ENCODE data around the gene FANCE.

FANCE gene

GRCh38 chr6:35483893-35484645 is 31.9 kb downstream of the FANCE start:
- DNase-seq (ENCODE audit: low read depth in 2 of 2, low spot score in 1 of 2) = no peak

- DNase-seq (ENCODE audit: low read depth in 2 of 2, low spot score in 1 of 2) = no peak
Observed at GRCh38 chr6:35484921-35485392, 32.8 kb downstream of the FANCE start.

GRCh38 chr6:35485402-35485877 is 33.3 kb downstream of the FANCE start:
- DNase-seq (ENCODE audit: low read depth in 2 of 2, low spot score in 1 of 2) = no peak

GRCh38 chr6:35486005-35486925 is 34.1 kb downstream of the FANCE start:
- no peak for DNase-seq (ENCODE audit: low read depth in 2 of 2, low spot score in 1 of 2)

GRCh38 chr6:35487658-35488516 is 35.7 kb downstream of the FANCE start:
- DNase-seq (ENCODE audit: low read depth in 2 of 2, low spot score in 1 of 2) = no peak

GRCh38 chr6:35488517-35488862 is 36.4 kb downstream of the FANCE start:
- no peak for DNase-seq (ENCODE audit: low read depth in 2 of 2, low spot score in 1 of 2)

GRCh38 chr6:35489066-35489465 is 36.9 kb downstream of the FANCE start:
- no peak for DNase-seq (ENCODE audit: low read depth in 2 of 2, low spot score in 1 of 2)

- DNase-seq (ENCODE audit: low read depth in 2 of 2, low spot score in 1 of 2) = no peak
Observed at GRCh38 chr6:35489995-35490791, 38.1 kb downstream of the FANCE start.

GRCh38 chr6:35490821-35491557 is 38.9 kb downstream of the FANCE start:
- no peak for DNase-seq (ENCODE audit: low read depth in 2 of 2, low spot score in 1 of 2)

GRCh38 chr6:35491558-35492257 is 39.6 kb downstream of the FANCE start:
- no peak for DNase-seq (ENCODE audit: low read depth in 2 of 2, low spot score in 1 of 2)

- no peak for DNase-seq (ENCODE audit: low read depth in 2 of 2, low spot score in 1 of 2)
Observed at GRCh38 chr6:35492258-35492973, 40.3 kb downstream of the FANCE start.

- DNase-seq (ENCODE audit: low read depth in 2 of 2, low spot score in 1 of 2) = no peak
Observed at GRCh38 chr6:35492974-35493284, 40.8 kb downstream of the FANCE start.

- DNase-seq (ENCODE audit: low read depth in 2 of 2, low spot score in 1 of 2) = no peak
Observed at GRCh38 chr6:35493307-35493983, 41.3 kb downstream of the FANCE start.

- no peak for DNase-seq (ENCODE audit: low read depth in 2 of 2, low spot score in 1 of 2)
Observed at GRCh38 chr6:35494161-35494563, 42.0 kb downstream of the FANCE start.

GRCh38 chr6:35495258-35496035 is 43.3 kb downstream of the FANCE start:
- no peak for DNase-seq (ENCODE audit: low read depth in 2 of 2, low spot score in 1 of 2)

- DNase-seq (ENCODE audit: low read depth in 2 of 2, low spot score in 1 of 2) = no peak
Observed at GRCh38 chr6:35496036-35496840, 44.1 kb downstream of the FANCE start.
